Measurements from ENCODE around the gene ANKRD23. TPM values are rescaled to one million over a fixed set of nuclear protein-coding genes. Genes with fewer than 3 reads are reported as not detected.

The ANKRD23 gene
- total and polyA plus RNA-seq, 2 of the 4 experiments (the other 2 are of a cell fraction): 0.54 to 1.5 TPM

- no peak for TF ChIP-seq RFX5 (IDR thresholded peaks at IDR 0.05; ENCODE audit: low read depth, low read length)
- TF ChIP-seq CEBPB (IDR thresholded peaks at IDR 0.05; ENCODE audit: low read depth, low read length): no peak
- TF ChIP-seq POLR2A (IDR thresholded peaks at IDR 0.05; ENCODE audit: low read depth, low read length): no peak
Observed at GRCh38 chr2:96816127-96816835, 27.5 kb downstream of the ANKRD23 start, which contains the start of gene CNNM3 (continued).

- H3K56ac ChIP-seq (ENCODE audit: extremely low read depth, insufficient read depth, low read length): no peak overlapping the region
- peak overlapping the region; percentile 88 for H2AFZ ChIP-seq (replicated peaks; ENCODE audit: low read length, poor library complexity)
- no peak overlapping the region for H2AK5ac ChIP-seq (ENCODE audit: low read depth, low read length)
- DNase-seq (peak; percentile 63), ATAC-seq (ENCODE audit: low read depth) (no peak; the same call in 1 of the 2 replicates)
- in situ Hi-C loops (cut with MboI; ENCODE audit: low sequenced_read_pairs) (no loop called here), intact Hi-C loops (cut with micrococcal nuclease) (loop anchor here (1.0 kb wide), 1 partner anchor 145 kb away; no protein-coding TSS in a partner anchor), dilution Hi-C loops (cut with HindIII; ENCODE audit: low sequenced_read_pairs, unreplicated experiment) (no loop called here)
- peaks cover 12% of the 10 kb centered on the region for H3K4me1 ChIP-seq (ENCODE audit: control insufficient read depth, insufficient read depth, low read length)
- peaks cover 32% of the 10 kb centered on the region for H4K20me1 ChIP-seq (ENCODE audit: insufficient read depth, low read length)
- no peaks in the 10 kb centered on the region for H3K27me3 ChIP-seq (ENCODE audit: control insufficient read depth, insufficient read depth, low read length)
- peak overlapping the region; percentile 77 for H2AK9ac ChIP-seq (replicated peaks; ENCODE audit: low read depth, low read length, poor library complexity)
- peaks cover 12 to 32% of the 10 kb centered on the region in 2 experiments for H3K79me1 ChIP-seq (ENCODE audit: low read depth in 1 of 2, low read length in 2 of 2)
- peak overlapping the region; percentile 57 for H3K4me3 ChIP-seq (ENCODE audit: insufficient read depth, low read depth, low read length)
- WGBS, 2 experiments (ENCODE audit: extremely low coverage in 2 of 2, insufficient read length in 1 of 2): 0% methylated on average over 28 of the region's 60 CpGs; no CpG with 5 or more reads in 1 of the 2 experiments
- H2BK120ac ChIP-seq (ENCODE audit: low read depth, low read length): no peak overlapping the region
- no peak overlapping the region for H3K4ac ChIP-seq (ENCODE audit: low read depth, low read length)
- H2BK15ac ChIP-seq (ENCODE audit: low read depth, low read length): no peak overlapping the region
- peaks cover 9% of the 10 kb centered on the region for H3K9me1 ChIP-seq (ENCODE audit: insufficient read depth, low read length)
- H2BK20ac ChIP-seq (ENCODE audit: low read depth, low read length): no peak overlapping the region
- BruUV-seq (replicated peaks): no TSS peak
- H4K8ac ChIP-seq (ENCODE audit: low read depth in 2 of 2, low read length in 2 of 2): 0 out of 4 replicates have a peak overlapping the region, but pooled peaks of 1 of the 2 experiments have one; percentile 1
- no peak overlapping the region for H3K18ac ChIP-seq (ENCODE audit: low read depth, low read length)
- no peak overlapping the region for H4K91ac ChIP-seq (ENCODE audit: insufficient read depth, low read depth, low read length)
- no peak overlapping the region for H4K5ac ChIP-seq (ENCODE audit: low read depth, low read length)
- H3K14ac ChIP-seq (replicated peaks; ENCODE audit: low read depth, low read length): peak overlapping the region; percentile 1; the same call in 1 of the 2 replicates
- TF ChIP-seq ELK1 (IDR thresholded peaks at IDR 0.05; ENCODE audit: borderline replicate concordance, low read depth, low read length): no peak
- TF ChIP-seq MXI1 (IDR thresholded peaks at IDR 0.05; ENCODE audit: borderline replicate concordance, low read depth, low read length): no peak; the same call in 1 of the 2 replicates
- TF ChIP-seq FOS (IDR thresholded peaks at IDR 0.05; ENCODE audit: low read depth, low read length): no peak
- H2BK5ac ChIP-seq (ENCODE audit: low read depth, low read length, poor library complexity, severe bottlenecking): no peak overlapping the region
- no peaks in the 10 kb centered on the region for H3K9me3 ChIP-seq (ENCODE audit: control insufficient read depth, insufficient read depth, low read length)
- POLR2A ChIA-PET (ENCODE audit: unreplicated experiment): no interaction called here
- H3K9ac ChIP-seq (ENCODE audit: low read depth, low read length): peak overlapping the region; percentile 57
- peak overlapping the region; percentile 71 for H3K23ac ChIP-seq (ENCODE audit: low read depth, low read length)
- peak overlapping the region; percentile 93 for H3K4me2 ChIP-seq (ENCODE audit: low read depth, low read length)
- peak overlapping the region; percentile 29; the same call in 1 of the 2 replicates for H3K27ac ChIP-seq (ENCODE audit: insufficient read depth, low read length)
- CTCF ChIA-PET: no interaction called here
- H3K36me3 ChIP-seq (ENCODE audit: control insufficient read depth, insufficient read depth, low read length): peaks cover 3% of the 10 kb centered on the region; the same call in 1 of the 2 replicates
Observed at GRCh38 chr2:96815326-96816126, 28.3 kb downstream of the ANKRD23 start.

Data from IMR-90 (cell line).